ENCODE measurements around the gene OR1Q1.
"Not testable (repeated sequence)": the region's sequence is repeated elsewhere in the genome, so short reads cannot be mapped to it uniquely, and the experiment has no call there.

OR1Q1 gene, protein sequence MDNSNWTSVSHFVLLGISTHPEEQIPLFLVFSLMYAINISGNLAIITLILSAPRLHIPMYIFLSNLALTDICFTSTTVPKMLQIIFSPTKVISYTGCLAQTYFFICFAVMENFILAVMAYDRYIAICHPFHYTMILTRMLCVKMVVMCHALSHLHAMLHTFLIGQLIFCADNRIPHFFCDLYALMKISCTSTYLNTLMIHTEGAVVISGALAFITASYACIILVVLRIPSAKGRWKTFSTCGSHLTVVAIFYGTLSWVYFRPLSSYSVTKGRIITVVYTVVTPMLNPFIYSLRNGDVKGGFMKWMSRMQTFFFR

GRCh38 chr9:122614362-122614761 is at the start of gene OR1Q1:
Gene OR1Q1 (plus strand): TSS chr9:122614738. CDS start chr9:122614738, 0 bp downstream.
- no peak within 1 kb of the TSS for H3K4me3 ChIP-seq (ENCODE audit: low read depth, low read length)
- TF ChIP-seq, protein P1, sequence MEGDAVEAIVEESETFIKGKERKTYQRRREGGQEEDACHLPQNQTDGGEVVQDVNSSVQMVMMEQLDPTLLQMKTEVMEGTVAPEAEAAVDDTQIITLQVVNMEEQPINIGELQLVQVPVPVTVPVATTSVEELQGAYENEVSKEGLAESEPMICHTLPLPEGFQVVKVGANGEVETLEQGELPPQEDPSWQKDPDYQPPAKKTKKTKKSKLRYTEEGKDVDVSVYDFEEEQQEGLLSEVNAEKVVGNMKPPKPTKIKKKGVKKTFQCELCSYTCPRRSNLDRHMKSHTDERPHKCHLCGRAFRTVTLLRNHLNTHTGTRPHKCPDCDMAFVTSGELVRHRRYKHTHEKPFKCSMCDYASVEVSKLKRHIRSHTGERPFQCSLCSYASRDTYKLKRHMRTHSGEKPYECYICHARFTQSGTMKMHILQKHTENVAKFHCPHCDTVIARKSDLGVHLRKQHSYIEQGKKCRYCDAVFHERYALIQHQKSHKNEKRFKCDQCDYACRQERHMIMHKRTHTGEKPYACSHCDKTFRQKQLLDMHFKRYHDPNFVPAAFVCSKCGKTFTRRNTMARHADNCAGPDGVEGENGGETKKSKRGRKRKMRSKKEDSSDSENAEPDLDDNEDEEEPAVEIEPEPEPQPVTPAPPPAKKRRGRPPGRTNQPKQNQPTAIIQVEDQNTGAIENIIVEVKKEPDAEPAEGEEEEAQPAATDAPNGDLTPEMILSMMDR (IDR thresholded peaks at IDR 0.05; ENCODE audit: low read depth, low read length), result no peak
- TF ChIP-seq MAX (IDR thresholded peaks at IDR 0.05; ENCODE audit: low read depth, low read length) (no peak), MYC (IDR thresholded peaks at IDR 0.05; ENCODE audit: low read depth, low read length) (no peak), POLR2A (IDR thresholded peaks at IDR 0.05; ENCODE audit: extremely low read depth, insufficient read length) (no peak)

GRCh38 chr9:122567901-122568300 is 46.6 kb upstream of the OR1Q1 start:
- TF ChIP-seq POLR2A (IDR thresholded peaks at IDR 0.05; ENCODE audit: extremely low read depth, insufficient read length), result no peak
- TF ChIP-seq MYC (IDR thresholded peaks at IDR 0.05; ENCODE audit: low read depth, low read length), result no peak
- no peak for TF ChIP-seq MAX (IDR thresholded peaks at IDR 0.05; ENCODE audit: low read depth, low read length)
- TF ChIP-seq, protein P1 (IDR thresholded peaks at IDR 0.05; ENCODE audit: low read depth, low read length), result no peak
- H3K4me3 ChIP-seq (ENCODE audit: low read depth, low read length), result no peak overlapping the region
- DNase-seq (ENCODE audit: low read depth), result no peak

More at GRCh38 chr9:122614362-122614761, at the start of gene OR1Q1:
- no peak for DNase-seq (ENCODE audit: low read depth)

DNA sequence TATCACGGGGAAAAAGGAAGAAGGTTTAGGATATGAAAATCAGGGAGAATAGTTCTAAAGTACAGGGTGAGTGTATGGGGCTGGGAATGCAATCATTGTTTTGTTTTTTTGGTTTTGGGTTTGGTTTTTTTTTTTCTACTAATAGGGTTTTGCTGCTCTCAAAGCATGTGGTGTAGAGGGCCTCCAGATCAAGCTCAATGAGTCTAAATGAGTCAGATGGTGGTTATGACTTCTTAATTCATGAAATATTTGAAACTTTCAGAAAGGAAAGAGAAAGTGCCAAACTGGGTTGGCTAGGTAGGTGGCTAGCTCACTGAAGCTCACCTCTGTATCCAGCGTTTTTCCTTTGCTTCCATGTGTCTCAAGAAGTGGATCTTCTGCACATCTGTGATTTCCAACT is 42.1 kb upstream of the OR1Q1 start:
- no peak for DNase-seq (ENCODE audit: low read depth)
- no peak overlapping the region for H3K4me3 ChIP-seq (ENCODE audit: low read depth, low read length)
- no peak for TF ChIP-seq POLR2A (IDR thresholded peaks at IDR 0.05; ENCODE audit: extremely low read depth, insufficient read length)
- TF ChIP-seq, protein P1 (IDR thresholded peaks at IDR 0.05; ENCODE audit: low read depth, low read length), result no peak
- TF ChIP-seq MYC (IDR thresholded peaks at IDR 0.05; ENCODE audit: low read depth, low read length), result no peak
- TF ChIP-seq MAX (IDR thresholded peaks at IDR 0.05; ENCODE audit: low read depth, low read length), result no peak

DNA sequence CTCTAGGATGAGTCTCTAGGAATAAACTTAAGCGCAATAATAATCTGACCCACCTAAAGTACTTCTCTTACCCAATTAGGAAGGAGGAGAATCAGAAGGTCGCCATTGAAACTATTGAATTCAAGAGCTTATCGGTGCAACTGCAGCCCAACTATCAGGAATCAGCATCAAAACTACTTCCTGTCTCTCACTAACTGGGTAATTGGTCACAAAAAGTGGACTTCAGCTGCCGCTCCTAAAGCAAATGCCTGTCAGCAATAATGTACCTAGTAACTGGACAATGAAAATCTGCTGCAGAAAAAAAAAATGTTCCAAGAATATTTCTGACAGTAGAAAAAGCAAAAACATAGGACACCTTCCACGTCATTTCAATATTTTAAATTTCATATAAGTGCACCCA is 34.7 kb upstream of the OR1Q1 start:
- DNase-seq (ENCODE audit: low read depth), result no peak
- no peak overlapping the region for H3K4me3 ChIP-seq (ENCODE audit: low read depth, low read length)
- TF ChIP-seq MYC (IDR thresholded peaks at IDR 0.05; ENCODE audit: low read depth, low read length) (no peak), MAX (IDR thresholded peaks at IDR 0.05; ENCODE audit: low read depth, low read length) (no peak)
- TF ChIP-seq, protein P1 (IDR thresholded peaks at IDR 0.05; ENCODE audit: low read depth, low read length), result no peak

DNA sequence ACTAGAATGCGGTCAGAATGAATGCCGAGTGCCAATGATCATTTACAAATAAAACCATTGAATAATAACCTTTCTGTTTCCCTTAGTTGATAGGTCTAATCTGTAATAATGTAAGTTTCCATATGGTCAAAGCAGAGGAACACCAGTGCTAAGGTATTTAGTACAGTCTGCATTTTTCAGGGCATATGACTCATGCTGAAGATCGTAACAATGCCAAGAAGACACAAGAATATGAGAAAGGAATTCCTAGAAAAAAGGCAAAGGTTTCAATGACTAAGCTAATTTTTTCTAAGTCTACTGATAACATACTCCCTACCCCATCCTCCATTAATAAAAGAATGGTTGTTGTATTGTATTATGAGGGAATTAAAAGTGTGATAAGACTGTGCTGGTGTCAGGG is 34.2 kb upstream of the OR1Q1 start:
- no peak overlapping the region for H3K4me3 ChIP-seq (ENCODE audit: low read depth, low read length)
- TF ChIP-seq POLR2A (IDR thresholded peaks at IDR 0.05; ENCODE audit: extremely low read depth, insufficient read length) (no peak), MYC (IDR thresholded peaks at IDR 0.05; ENCODE audit: low read depth, low read length) (no peak), MAX (IDR thresholded peaks at IDR 0.05; ENCODE audit: low read depth, low read length) (no peak)
- TF ChIP-seq, protein P1 (IDR thresholded peaks at IDR 0.05; ENCODE audit: low read depth, low read length), result no peak
- DNase-seq (ENCODE audit: low read depth), result no peak

DNA sequence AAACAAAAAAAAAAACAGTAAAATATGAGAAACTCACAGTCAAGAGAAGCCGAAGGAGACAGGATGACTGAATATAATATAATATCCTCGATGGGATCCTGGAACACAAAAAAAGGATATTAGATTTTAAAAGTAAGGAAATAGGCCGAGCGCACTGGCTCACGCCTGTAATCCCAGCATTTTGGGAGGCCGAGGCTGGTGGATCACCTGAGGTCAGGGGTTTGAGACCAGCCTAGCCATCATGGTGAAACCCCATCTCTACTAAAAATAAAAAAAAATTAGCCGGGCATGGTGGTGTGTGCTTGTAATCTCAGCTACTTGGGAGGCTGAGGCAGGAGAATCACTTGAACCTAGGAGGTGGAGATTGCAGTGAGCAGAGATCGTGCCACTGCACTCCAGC is 31.3 kb upstream of the OR1Q1 start, which contains the start of gene OR1L8:
Gene OR1L8 (minus strand): TSS at position 101 of the 400 bp plus-strand sequence. CDS start 14,907 bp downstream, outside the sequence.
- H3K4me3 ChIP-seq (ENCODE audit: low read depth, low read length); DNase-seq (ENCODE audit: low read depth): not testable (repeated sequence)

Measured in NB4 (cell line).